GM18867 (cell line): ENCODE results near the gene GAL3ST1.
"Not testable (repeated sequence)": the region's sequence is repeated elsewhere in the genome, so short reads cannot be mapped to it uniquely, and the experiment has no call there.

Experiments
- ATAC-seq: cut with Tn5 transposase; IDR thresholded peaks from one replicate; pipeline ENCODE4 v1.9.1; 2021; ENCODE audit warnings: mild to moderate bottlenecking, moderate library complexity; ENCODE audit not compliant: unreplicated experiment

Gene GAL3ST1

GRCh38 chr22:30596886-30597285 is 22.4 kb upstream of the GAL3ST1 start:
- no peak for ATAC-seq

- ATAC-seq: no peak
Observed at GRCh38 chr22:30596199-30596598, 21.7 kb upstream of the GAL3ST1 start.

GRCh38 chr22:30592360-30592713 is 17.9 kb upstream of the GAL3ST1 start:
- ATAC-seq: not testable (repeated sequence)

GRCh38 chr22:30591588-30592359 is 17.3 kb upstream of the GAL3ST1 start, which contains the start of gene PES1:
Gene PES1 (minus strand): TSS chr22:30591910. CDS start chr22:30591833, 77 bp downstream.
- ATAC-seq: peak; percentile 98

- no peak for ATAC-seq
Observed at GRCh38 chr22:30591191-30591587, 16.7 kb upstream of the GAL3ST1 start.

- no peak for ATAC-seq
Observed at GRCh38 chr22:30586414-30586813, 11.9 kb upstream of the GAL3ST1 start.

- ATAC-seq: no peak
Observed at GRCh38 chr22:30584441-30584840, 10.0 kb upstream of the GAL3ST1 start.

GRCh38 chr22:30582788-30583545 is 8.5 kb upstream of the GAL3ST1 start:
- ATAC-seq: no peak

GRCh38 chr22:30582051-30582450 is 7.6 kb upstream of the GAL3ST1 start:
- no peak for ATAC-seq

- ATAC-seq: no peak
Observed at GRCh38 chr22:30580896-30581295, 6.4 kb upstream of the GAL3ST1 start.

- ATAC-seq: no peak
Observed at GRCh38 chr22:30578481-30578880, 4.0 kb upstream of the GAL3ST1 start.

GRCh38 chr22:30575859-30576258 is 1.4 kb upstream of the GAL3ST1 start:
- no peak for ATAC-seq

GRCh38 chr22:30574997-30575671 is 669 bp upstream of the GAL3ST1 start:
- ATAC-seq: no peak

- no peak for ATAC-seq
Observed at GRCh38 chr22:30573594-30574094, 821 bp downstream of the GAL3ST1 start.

GRCh38 chr22:30572840-30573593 is 1.4 kb downstream of the GAL3ST1 start:
- ATAC-seq: no peak

GRCh38 chr22:30572210-30572609 is 2.3 kb downstream of the GAL3ST1 start:
- no peak for ATAC-seq

- ATAC-seq: no peak
Observed at GRCh38 chr22:30569674-30570202, 4.7 kb downstream of the GAL3ST1 start.

GRCh38 chr22:30568137-30568805 is 6.2 kb downstream of the GAL3ST1 start:
- no peak for ATAC-seq

- ATAC-seq: not testable (repeated sequence)
Observed at GRCh38 chr22:30567277-30567676, 7.2 kb downstream of the GAL3ST1 start.

GRCh38 chr22:30566125-30566524 is 8.3 kb downstream of the GAL3ST1 start:
- ATAC-seq: no peak
